22Rv1 (cell line): ENCODE results near the gene PDZD7.
A peak's percentile ranks its signal among the peaks of the same experiment; 100 is the strongest.

Experiments
- H3K27ac ChIP-seq: fragments of 450-650 bp; 2 replicates; pipeline ENCODE4 v1.5.1; 2017
- ZFX ChIP-seq: fragments of 450-650 bp; IDR thresholded peaks from 2 replicates; pipeline ENCODE4 v1.6.1; 2017; ENCODE audit warnings: antibody characterized with exemption, borderline replicate concordance
- TF ChIP-seq, protein P1 (sequence below): fragments of 450-650 bp; IDR thresholded peaks from 2 replicates; pipeline ENCODE4 v1.5.1; 2017; ENCODE audit warnings: mild to moderate bottlenecking

PDZD7 gene

DNA sequence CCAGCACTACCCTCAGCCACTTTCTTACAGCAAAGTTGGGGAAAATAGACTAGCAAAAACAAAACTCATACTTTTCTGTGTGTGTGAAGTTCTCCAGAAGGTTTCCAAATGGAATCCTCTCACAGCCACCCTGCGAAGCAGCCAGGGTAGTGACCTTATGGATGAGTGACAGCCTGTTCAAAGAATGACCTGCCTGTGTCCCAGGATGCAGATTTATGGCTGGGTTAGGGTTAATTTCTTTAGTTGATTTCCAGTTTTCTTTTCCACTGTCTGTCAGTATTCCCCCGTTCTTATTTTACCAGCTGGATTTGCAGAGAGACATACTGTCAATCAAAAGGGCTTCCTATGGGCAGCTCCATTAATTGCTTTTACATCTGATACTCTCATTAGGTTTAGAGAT, 64.0 kb downstream of the PDZD7 start:
- TF ChIP-seq, protein P1, sequence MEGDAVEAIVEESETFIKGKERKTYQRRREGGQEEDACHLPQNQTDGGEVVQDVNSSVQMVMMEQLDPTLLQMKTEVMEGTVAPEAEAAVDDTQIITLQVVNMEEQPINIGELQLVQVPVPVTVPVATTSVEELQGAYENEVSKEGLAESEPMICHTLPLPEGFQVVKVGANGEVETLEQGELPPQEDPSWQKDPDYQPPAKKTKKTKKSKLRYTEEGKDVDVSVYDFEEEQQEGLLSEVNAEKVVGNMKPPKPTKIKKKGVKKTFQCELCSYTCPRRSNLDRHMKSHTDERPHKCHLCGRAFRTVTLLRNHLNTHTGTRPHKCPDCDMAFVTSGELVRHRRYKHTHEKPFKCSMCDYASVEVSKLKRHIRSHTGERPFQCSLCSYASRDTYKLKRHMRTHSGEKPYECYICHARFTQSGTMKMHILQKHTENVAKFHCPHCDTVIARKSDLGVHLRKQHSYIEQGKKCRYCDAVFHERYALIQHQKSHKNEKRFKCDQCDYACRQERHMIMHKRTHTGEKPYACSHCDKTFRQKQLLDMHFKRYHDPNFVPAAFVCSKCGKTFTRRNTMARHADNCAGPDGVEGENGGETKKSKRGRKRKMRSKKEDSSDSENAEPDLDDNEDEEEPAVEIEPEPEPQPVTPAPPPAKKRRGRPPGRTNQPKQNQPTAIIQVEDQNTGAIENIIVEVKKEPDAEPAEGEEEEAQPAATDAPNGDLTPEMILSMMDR, result no peak
- no peak for TF ChIP-seq ZFX
- peak overlapping the region; percentile 15; the same call in 1 of the 2 replicates for H3K27ac ChIP-seq

DNA sequence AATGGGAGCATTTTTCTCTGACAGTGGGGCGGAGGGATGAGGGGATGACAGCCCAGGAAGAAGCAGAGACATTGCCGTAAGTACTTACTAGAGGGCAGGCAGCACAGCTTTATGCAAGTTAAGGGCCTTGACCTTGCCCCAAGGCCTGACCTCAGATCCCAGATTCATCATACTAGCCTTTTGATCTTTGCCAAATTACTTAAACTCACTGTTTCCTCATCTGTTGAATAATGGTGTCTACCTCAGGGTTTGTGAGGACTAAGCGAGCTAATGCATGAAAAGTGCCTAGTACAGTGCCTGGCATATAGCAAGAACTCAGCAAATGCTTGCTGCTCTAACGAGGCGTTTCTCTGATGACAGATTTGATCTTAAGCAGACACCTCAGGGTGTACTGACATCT, 65.1 kb downstream of the PDZD7 start:
- no peak overlapping the region for H3K27ac ChIP-seq
- TF ChIP-seq ZFX, result no peak
- TF ChIP-seq, protein P1, result no peak

DNA sequence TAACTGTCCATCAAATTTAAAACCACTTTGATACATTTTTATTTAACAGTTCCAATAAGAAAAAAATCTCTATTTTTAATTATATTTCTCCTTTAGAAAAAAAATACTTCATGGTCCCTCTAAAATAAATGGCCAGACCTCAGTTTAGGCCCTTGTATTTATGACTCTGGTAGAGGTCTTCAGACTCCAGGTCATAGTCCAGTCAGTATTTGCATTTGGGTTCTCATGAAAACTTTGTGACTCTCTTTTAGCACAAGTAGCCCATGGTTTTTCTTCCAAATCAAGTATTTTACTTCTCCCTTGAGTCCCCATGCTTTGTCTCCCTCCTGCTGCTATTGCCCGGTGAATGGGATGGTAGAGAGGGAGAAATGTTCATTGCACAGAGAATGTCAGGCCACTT, 67.1 kb downstream of the PDZD7 start:
- no peak for TF ChIP-seq ZFX
- TF ChIP-seq, protein P1, result no peak
- H3K27ac ChIP-seq, result no peak overlapping the region

DNA sequence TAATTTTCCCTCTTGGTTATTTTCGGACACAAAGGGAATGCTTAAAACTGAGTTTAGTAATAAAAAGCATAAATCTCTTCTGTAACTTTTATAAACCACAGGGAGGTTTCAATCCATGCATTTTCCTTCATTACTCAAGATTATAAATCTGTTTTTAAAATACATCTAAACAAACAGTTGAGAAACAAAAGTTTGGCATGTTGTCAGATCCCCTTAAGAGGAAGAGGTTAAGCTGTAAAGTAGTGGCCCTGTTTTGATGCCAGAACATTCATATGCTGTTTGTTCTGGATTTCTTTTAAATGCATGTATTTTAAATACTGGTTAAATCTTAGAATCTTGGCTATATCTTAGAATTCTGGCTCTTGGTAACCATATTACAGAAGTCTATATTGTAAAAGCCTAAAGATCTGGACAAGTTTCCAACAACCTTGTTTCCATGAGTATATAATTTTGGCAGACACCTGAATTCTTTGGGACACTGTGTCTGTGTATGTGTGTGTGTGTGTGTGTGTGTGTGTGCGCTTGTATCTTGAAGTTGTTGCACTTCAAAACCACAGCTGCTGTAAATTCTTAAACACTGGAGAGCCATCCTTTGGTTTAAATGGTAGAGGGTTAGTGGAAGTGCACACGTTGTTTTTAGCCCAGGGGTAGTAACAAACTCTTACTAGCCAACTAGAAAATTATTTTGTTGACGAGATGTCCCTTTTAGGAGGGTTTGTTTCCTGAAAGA, 68.4 kb downstream of the PDZD7 start:
- no peak for TF ChIP-seq ZFX
- TF ChIP-seq, protein P1, result no peak

DNA sequence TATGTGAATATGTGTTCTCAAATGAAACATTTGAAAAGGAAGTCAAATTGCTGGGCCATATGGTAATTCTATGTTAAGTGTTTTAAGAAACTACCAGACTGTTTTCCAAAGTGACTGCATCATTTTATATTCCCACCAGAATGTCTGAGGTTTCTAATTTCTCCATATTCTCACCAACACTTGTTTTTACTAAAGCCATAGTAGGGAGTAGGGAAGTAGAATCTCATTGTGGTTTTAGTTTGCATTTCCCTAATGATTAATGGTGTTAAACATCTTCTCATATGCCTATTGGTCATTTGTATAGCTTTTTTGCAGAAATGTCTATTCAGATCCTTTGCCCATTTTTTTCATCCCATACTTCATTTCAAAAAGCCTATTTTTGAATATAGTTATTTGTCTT, 70.7 kb downstream of the PDZD7 start:
- H3K27ac ChIP-seq, result no peak overlapping the region
- TF ChIP-seq ZFX, result no peak
- TF ChIP-seq, protein P1, result no peak

More for the DNA sequence above, 68.4 kb downstream of the PDZD7 start:
- H3K27ac ChIP-seq, result no peak overlapping the region
